DND-41 (cell line): ENCODE measurements around the gene LEFTY2.
"Not testable (repeated sequence)": the region's sequence is repeated elsewhere in the genome, so short reads cannot be mapped to it uniquely, and the experiment has no call there.

Experiments
- ATAC-seq: fragments of 200-7000 bp; cut with Tn5 transposase; 3 replicates; pipeline ENCODE4 v1.9.1; 2021; ENCODE audit warnings: low read depth; ENCODE audit not compliant: insufficient read depth
- DNase-seq: peaks from one replicate; pipeline ENCODE4 v3.0.0-alpha.2; 2020
- H2AFZ ChIP-seq: 2 replicates; pipeline ENCODE4 v1.6.0; 2012; ENCODE audit warnings: low read depth, low read length
- H3K27ac ChIP-seq: 2 replicates; pipeline ENCODE4 v1.5.1; 2012; ENCODE audit warnings: low read length, inconsistent platforms
- H3K27me3 ChIP-seq: fragments of 200-600 bp; sonication (generic); 2 replicates; pipeline ENCODE4 v1.6.0; 2012; ENCODE audit warnings: low read length, mild to moderate bottlenecking, inconsistent platforms; ENCODE audit not compliant: insufficient read depth, poor library complexity
- H3K36me3 ChIP-seq: 2 replicates; pipeline ENCODE4 v1.5.1; 2012; ENCODE audit warnings: low read length, inconsistent platforms; ENCODE audit not compliant: insufficient read depth
- H3K4me1 ChIP-seq: 2 replicates; pipeline ENCODE4 v1.5.1; 2012; ENCODE audit warnings: mild to moderate bottlenecking, low read length; ENCODE audit not compliant: insufficient read depth
- H3K4me2 ChIP-seq: 2 replicates; pipeline ENCODE4 v1.6.0; 2012; ENCODE audit warnings: mild to moderate bottlenecking, moderate library complexity, low read length, inconsistent platforms; ENCODE audit not compliant: insufficient read depth
- H3K4me3 ChIP-seq, 2 experiments: fragments of 200-600 bp in 1 of 2; shearing (Covaris generic) in 1 of 2; 2 replicates each; pipeline ENCODE4 v1.5.1; 2012 to 2016; ENCODE audit warnings: inconsistent platforms in 2 of 2, low read length in 2 of 2, mild to moderate bottlenecking in 2 of 2, low read depth in 1 of 2, moderate library complexity in 1 of 2
- H3K79me2 ChIP-seq: 2 replicates; pipeline ENCODE4 v1.6.0; 2012; ENCODE audit warnings: low read length, inconsistent platforms; ENCODE audit not compliant: insufficient read depth
- H3K9ac ChIP-seq: 2 replicates; pipeline ENCODE4 v1.6.0; 2012; ENCODE audit warnings: low read depth, mild to moderate bottlenecking, inconsistent platforms, low read length, moderate library complexity
- H3K9me3 ChIP-seq: 2 replicates; pipeline ENCODE4 v1.5.1; 2012; ENCODE audit warnings: low read length, moderate library complexity, mild to moderate bottlenecking, inconsistent platforms; ENCODE audit not compliant: insufficient read depth, severe bottlenecking
- H4K20me1 ChIP-seq: 2 replicates; pipeline ENCODE4 v1.6.0; 2012; ENCODE audit warnings: low read length; ENCODE audit not compliant: insufficient read depth
- EZH2 ChIP-seq: IDR thresholded peaks from 3 replicates; pipeline ENCODE4 v1.6.1; 2012; ENCODE audit warnings: borderline replicate concordance, low read depth, mild to moderate bottlenecking, moderate library complexity, low read length, inconsistent platforms; ENCODE audit not compliant: severe bottlenecking
- TF ChIP-seq, protein P1 (sequence below): IDR thresholded peaks from 2 replicates; pipeline ENCODE4 v1.5.1; 2012; ENCODE audit warnings: borderline replicate concordance, low read length, moderate library complexity, mild to moderate bottlenecking; ENCODE audit not compliant: poor library complexity, severe bottlenecking; ENCODE audit errors: extremely low read depth

Gene LEFTY2

GRCh38 chr1:225937048-225937968, 3.7 kb downstream of the LEFTY2 start:
- ATAC-seq (no peak), DNase-seq (no peak)
- Histone ChIP-seq H3K27me3 (no peaks in the 10 kb centered on the region), H3K27ac (no peak overlapping the region), H3K79me2 (no peaks in the 10 kb centered on the region), H3K4me2 (no peak overlapping the region), H4K20me1 (no peaks in the 10 kb centered on the region), H3K4me3 (no peak overlapping the region), H3K9me3 (no peaks in the 10 kb centered on the region), H3K9ac (no peak overlapping the region), H2AFZ (no peak overlapping the region), H3K4me1 (no peaks in the 10 kb centered on the region), H3K36me3 (no peaks in the 10 kb centered on the region)
- TF ChIP-seq EZH2 = no peak
- TF ChIP-seq, protein P1, sequence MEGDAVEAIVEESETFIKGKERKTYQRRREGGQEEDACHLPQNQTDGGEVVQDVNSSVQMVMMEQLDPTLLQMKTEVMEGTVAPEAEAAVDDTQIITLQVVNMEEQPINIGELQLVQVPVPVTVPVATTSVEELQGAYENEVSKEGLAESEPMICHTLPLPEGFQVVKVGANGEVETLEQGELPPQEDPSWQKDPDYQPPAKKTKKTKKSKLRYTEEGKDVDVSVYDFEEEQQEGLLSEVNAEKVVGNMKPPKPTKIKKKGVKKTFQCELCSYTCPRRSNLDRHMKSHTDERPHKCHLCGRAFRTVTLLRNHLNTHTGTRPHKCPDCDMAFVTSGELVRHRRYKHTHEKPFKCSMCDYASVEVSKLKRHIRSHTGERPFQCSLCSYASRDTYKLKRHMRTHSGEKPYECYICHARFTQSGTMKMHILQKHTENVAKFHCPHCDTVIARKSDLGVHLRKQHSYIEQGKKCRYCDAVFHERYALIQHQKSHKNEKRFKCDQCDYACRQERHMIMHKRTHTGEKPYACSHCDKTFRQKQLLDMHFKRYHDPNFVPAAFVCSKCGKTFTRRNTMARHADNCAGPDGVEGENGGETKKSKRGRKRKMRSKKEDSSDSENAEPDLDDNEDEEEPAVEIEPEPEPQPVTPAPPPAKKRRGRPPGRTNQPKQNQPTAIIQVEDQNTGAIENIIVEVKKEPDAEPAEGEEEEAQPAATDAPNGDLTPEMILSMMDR = no peak

DNA sequence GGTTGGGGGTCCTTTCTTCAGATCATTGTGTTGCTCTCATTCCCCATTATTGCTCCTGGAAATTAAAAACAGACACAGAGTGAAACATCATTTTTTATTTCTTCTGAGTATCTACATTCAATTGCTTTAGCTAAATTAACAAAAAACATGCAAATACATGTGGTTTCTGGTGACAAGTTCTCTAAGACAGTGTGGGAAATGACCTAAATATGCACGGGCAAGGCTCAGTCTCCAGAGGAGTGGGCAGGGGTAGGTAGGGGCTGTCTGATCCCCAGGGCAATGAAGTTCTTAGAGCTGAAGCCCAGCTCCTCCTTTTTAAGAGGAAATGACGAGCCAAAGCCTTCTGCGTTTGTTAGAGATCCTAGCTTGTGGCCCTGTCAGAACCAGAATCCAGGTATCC, 4.5 kb downstream of the LEFTY2 start:
- ATAC-seq = no peak

GRCh38 chr1:225936086-225936485, 4.9 kb downstream of the LEFTY2 start:
- H3K4me1 ChIP-seq, H2AFZ ChIP-seq, H3K27me3 ChIP-seq, DNase-seq, H4K20me1 ChIP-seq, H3K27ac ChIP-seq, ATAC-seq, H3K9ac ChIP-seq, H3K36me3 ChIP-seq, H3K4me3 ChIP-seq, H3K4me2 ChIP-seq, H3K79me2 ChIP-seq, H3K9me3 ChIP-seq: not testable (repeated sequence)

More for the DNA sequence above, 4.5 kb downstream of the LEFTY2 start:
- Histone ChIP-seq H3K27me3 (no peaks in the 10 kb centered on the region), H3K4me1 (no peaks in the 10 kb centered on the region), H2AFZ (no peak overlapping the region), H3K9ac (no peak overlapping the region), H3K36me3 (no peaks in the 10 kb centered on the region), H3K79me2 (no peaks in the 10 kb centered on the region), H3K4me3 (no peak overlapping the region), H4K20me1 (no peaks in the 10 kb centered on the region), H3K27ac (no peak overlapping the region), H3K4me2 (no peak overlapping the region), H3K9me3 (no peaks in the 10 kb centered on the region)
- no peak for DNase-seq
- TF ChIP-seq, protein P1 = no peak
- no peak for TF ChIP-seq EZH2

- no peaks in the 10 kb centered on the region for H4K20me1 ChIP-seq
- no peak overlapping the region for H2AFZ ChIP-seq
- ATAC-seq (no peak), DNase-seq (no peak)
- H3K27me3 ChIP-seq = no peaks in the 10 kb centered on the region
- H3K36me3 ChIP-seq = no peaks in the 10 kb centered on the region
- TF ChIP-seq, protein P1 = no peak
- no peak for TF ChIP-seq EZH2
- H3K4me1 ChIP-seq = no peaks in the 10 kb centered on the region
- no peak overlapping the region for H3K9ac ChIP-seq
- no peak overlapping the region for H3K27ac ChIP-seq
- no peaks in the 10 kb centered on the region for H3K79me2 ChIP-seq
- H3K4me2 ChIP-seq = no peak overlapping the region
- H3K4me3 ChIP-seq = no peak overlapping the region
- H3K9me3 ChIP-seq = no peaks in the 10 kb centered on the region
Observed at GRCh38 chr1:225934711-225935110, 6.3 kb downstream of the LEFTY2 start.
